H9 (cell line): ENCODE data around the gene SFMBT2. TPM values are rescaled to one million over a fixed set of nuclear protein-coding genes. Genes with fewer than 3 reads are reported as not detected.
A peak's percentile ranks its signal among the peaks of the same experiment; 100 is the strongest.

Experiments used
- DNase-seq: peaks from one replicate; pipeline ENCODE4 v3.0.0-alpha.2; 2017
- H2AFZ ChIP-seq: one replicate; pipeline ENCODE4 v1.6.1; 2013; ENCODE audit warnings: mild to moderate bottlenecking, low read length, control low read depth, moderate library complexity
- H2AK5ac ChIP-seq: 2 replicates; pipeline ENCODE4 v1.6.1; 2013; ENCODE audit warnings: low read length, control low read depth, mixed read lengths; ENCODE audit not compliant: insufficient read length
- H2BK120ac ChIP-seq: one replicate; pipeline ENCODE4 v1.6.1; 2013; ENCODE audit warnings: low read depth, mild to moderate bottlenecking, low read length, control low read depth, inconsistent platforms; ENCODE audit not compliant: poor library complexity, severe bottlenecking
- H2BK12ac ChIP-seq: 2 replicates; pipeline ENCODE4 v1.6.1; 2013; ENCODE audit warnings: low read length, control low read depth, mixed read lengths, low read depth; ENCODE audit not compliant: insufficient read length
- H2BK15ac ChIP-seq: 2 replicates; pipeline ENCODE4 v1.6.1; 2013; ENCODE audit warnings: low read depth, low read length, control low read depth
- H2BK20ac ChIP-seq: one replicate; pipeline ENCODE4 v1.6.1; 2013; ENCODE audit warnings: low read depth, mild to moderate bottlenecking, low read length, control low read depth, inconsistent platforms; ENCODE audit not compliant: poor library complexity, severe bottlenecking
- H2BK5ac ChIP-seq: 2 replicates; pipeline ENCODE4 v1.6.1; 2013; ENCODE audit warnings: low read length, control low read depth, mixed read lengths; ENCODE audit not compliant: insufficient read length
- H3K14ac ChIP-seq: 2 replicates; pipeline ENCODE4 v1.6.1; 2013; ENCODE audit warnings: low read length, control low read depth; ENCODE audit not compliant: insufficient read depth
- H3K18ac ChIP-seq: 2 replicates; pipeline ENCODE4 v1.6.1; 2013; ENCODE audit warnings: low read depth, mild to moderate bottlenecking, mixed read lengths, low read length, control low read depth; ENCODE audit not compliant: insufficient read length
- H3K23ac ChIP-seq: 2 replicates; pipeline ENCODE4 v1.6.1; 2013; ENCODE audit warnings: low read length, control low read depth, mixed read lengths, low read depth; ENCODE audit not compliant: insufficient read length
- H3K23me2 ChIP-seq: 2 replicates; pipeline ENCODE4 v1.6.1; 2013; ENCODE audit warnings: low read depth, mild to moderate bottlenecking, mixed read lengths, low read length, control low read depth; ENCODE audit not compliant: insufficient read length, poor library complexity, severe bottlenecking
- H3K27ac ChIP-seq: 2 replicates; pipeline ENCODE4 v1.5.1; 2013; ENCODE audit warnings: low read length, control low read depth, mixed read lengths, low read depth; ENCODE audit not compliant: insufficient read length
- H3K27me3 ChIP-seq: 2 replicates; pipeline ENCODE4 v1.6.1; 2013; ENCODE audit warnings: low read length, control low read depth, inconsistent platforms; ENCODE audit not compliant: insufficient read depth
- H3K4ac ChIP-seq: 2 replicates; pipeline ENCODE4 v1.6.1; 2013; ENCODE audit warnings: low read depth, mild to moderate bottlenecking, control low read depth, inconsistent platforms, low read length, moderate library complexity
- H3K4me1 ChIP-seq: 2 replicates; pipeline ENCODE4 v1.6.1; 2013; ENCODE audit warnings: low read length, control low read depth, inconsistent platforms; ENCODE audit not compliant: insufficient read depth
- H3K4me2 ChIP-seq: 2 replicates; pipeline ENCODE4 v1.6.1; 2013; ENCODE audit warnings: low read length, control low read depth, mixed read lengths; ENCODE audit not compliant: insufficient read length, insufficient read depth
- H3K56ac ChIP-seq: 2 replicates; pipeline ENCODE4 v1.6.1; 2013; ENCODE audit warnings: low read depth, mild to moderate bottlenecking, mixed read lengths, low read length, control low read depth; ENCODE audit not compliant: insufficient read length
- H3K79me1 ChIP-seq: 2 replicates; pipeline ENCODE4 v1.6.1; 2013; ENCODE audit warnings: low read depth, mild to moderate bottlenecking, moderate library complexity, low read length, control low read depth, inconsistent platforms; ENCODE audit not compliant: insufficient read depth, poor library complexity, severe bottlenecking
- H3K79me2 ChIP-seq: 2 replicates; pipeline ENCODE4 v1.6.1; 2013; ENCODE audit warnings: low read length, control low read depth, inconsistent platforms; ENCODE audit not compliant: insufficient read depth
- H3K9ac ChIP-seq: 2 replicates; pipeline ENCODE4 v1.6.1; 2013; ENCODE audit warnings: low read length, control low read depth, mixed read lengths; ENCODE audit not compliant: insufficient read length; ENCODE audit errors: extremely low read depth
- H3K9me3 ChIP-seq: one replicate; pipeline ENCODE4 v1.6.1; 2013; ENCODE audit warnings: low read depth, low read length, inconsistent platforms; ENCODE audit not compliant: control insufficient read depth
- H3T11ph ChIP-seq: one replicate; pipeline ENCODE4 v1.6.1; 2013; ENCODE audit warnings: mild to moderate bottlenecking, low read length, control low read depth, inconsistent platforms
- H4K20me1 ChIP-seq: one replicate; pipeline ENCODE4 v1.6.1; 2013; ENCODE audit not compliant: control insufficient read depth, insufficient read length, insufficient read depth
- H4K5ac ChIP-seq: 2 replicates; pipeline ENCODE4 v1.6.1; 2013; ENCODE audit warnings: low read depth, mild to moderate bottlenecking, mixed read lengths, low read length, control low read depth; ENCODE audit not compliant: insufficient read length
- H4K8ac ChIP-seq: replicated peaks from 2 replicates; pipeline ENCODE4 v1.6.1; 2013; ENCODE audit warnings: low read length, control low read depth, mixed read lengths, low read depth; ENCODE audit not compliant: insufficient read length
- H4K91ac ChIP-seq: 2 replicates; pipeline ENCODE4 v1.6.1; 2013; ENCODE audit warnings: low read depth, mild to moderate bottlenecking, moderate library complexity, mixed read lengths, low read length, control low read depth; ENCODE audit not compliant: insufficient read length
- H3K27ac Mint-ChIP-seq, 3 experiments: 2 replicates in 2 of 3; 3 replicates in 1 of 3; pipeline ENCODE4 v1.8.0; 2020 to 2021; ENCODE audit warnings: mixed read lengths in 3 of 3, mild to moderate bottlenecking in 1 of 3, moderate library complexity in 1 of 3
- H3K27me3 Mint-ChIP-seq: 2 replicates; pipeline ENCODE4 v1.8.0; 2021; ENCODE audit warnings: low read depth, mild to moderate bottlenecking, moderate library complexity, mixed read lengths
- H3K36me3 Mint-ChIP-seq, 3 experiments: 2 replicates in 2 of 3; 3 replicates in 1 of 3; pipeline ENCODE4 v1.8.0; 2020 to 2021; ENCODE audit warnings: low read depth in 3 of 3, mixed read lengths in 3 of 3; ENCODE audit not compliant: insufficient read depth in 1 of 3
- H3K4me1 Mint-ChIP-seq, 2 experiments: 2 replicates each; pipeline ENCODE4 v1.8.0; 2020; ENCODE audit warnings: mixed read lengths in 2 of 2
- H3K4me3 Mint-ChIP-seq, 2 experiments: 2 replicates in 1 of 2; 3 replicates in 1 of 2; pipeline ENCODE4 v1.8.0; 2020 to 2021; ENCODE audit warnings: mild to moderate bottlenecking in 2 of 2, mixed read lengths in 2 of 2, moderate library complexity in 1 of 2
- H3K9me3 Mint-ChIP-seq, 2 experiments: 2 replicates in 1 of 2; 3 replicates in 1 of 2; pipeline ENCODE4 v1.8.0; 2020; ENCODE audit warnings: mild to moderate bottlenecking in 2 of 2, mixed read lengths in 2 of 2, moderate library complexity in 1 of 2
- WGBS: extraction: QIAGEN DNeasy Blood & Tissue Kit; methylation state at CpG from one replicate; pipeline ENCODE4 v1.1.7; 2013; ENCODE audit warnings: missing lambda C conversion rate, low lambda C conversion rate, mixed read lengths; ENCODE audit not compliant: insufficient read length; ENCODE audit errors: extremely low coverage; 5-methylcytosine and 5-hydroxymethylcytosine counted together
- total RNA-seq: library from RNA; stranded (reverse); gene quantifications from 2 replicates; pipeline ENCODE4 v1.2.1, GENCODE V29; 2021
- TF ChIP-seq, protein P1 (sequence below): fragments of 200-600 bp; sonication (generic); conservative IDR thresholded peaks from 3 replicates; pipeline ENCODE4 v1.8.0; 2021; ENCODE audit warnings: antibody characterized with exemption, mild to moderate bottlenecking

Gene SFMBT2
- total RNA-seq, 1 experiment from 2014 or later, result 5.3 TPM

DNA sequence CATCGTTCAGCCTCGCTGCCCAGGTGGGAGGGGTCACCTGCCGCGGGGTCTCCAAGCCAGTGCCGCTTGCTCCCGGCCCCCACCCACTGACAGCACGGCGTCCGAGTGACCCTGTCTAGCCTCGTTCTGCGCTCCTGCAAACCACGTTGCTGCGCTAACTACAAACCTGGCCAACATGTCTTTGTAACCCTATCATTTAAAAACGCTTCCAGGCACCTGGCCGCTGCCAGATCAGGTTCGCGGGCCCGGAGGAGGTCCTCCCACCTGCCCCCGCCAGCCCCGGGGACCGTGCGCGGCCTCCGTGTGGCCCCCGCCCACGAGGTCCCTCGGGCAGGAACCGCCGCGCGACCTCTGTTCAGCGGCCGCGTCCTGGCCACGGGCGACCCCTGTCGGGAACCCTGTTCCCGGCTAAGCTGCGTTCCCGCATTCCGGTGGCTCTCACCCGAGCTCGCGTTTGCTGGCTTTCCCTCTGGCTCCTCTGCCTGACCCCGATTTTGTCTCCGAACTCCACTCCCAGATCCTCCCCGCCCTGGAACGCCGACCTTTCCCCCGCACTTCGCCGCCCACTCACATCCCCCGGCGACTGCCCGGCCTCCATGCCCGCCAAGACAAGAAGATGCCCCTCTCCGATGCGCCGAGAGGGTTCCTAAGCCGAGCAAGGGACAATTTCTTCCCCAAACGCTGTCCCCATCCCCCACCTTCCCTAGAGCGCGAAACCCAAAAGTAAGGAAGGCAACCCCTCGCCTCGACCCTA, 2.4 kb downstream of the SFMBT2 start:
- no peak overlapping the region for H3K9ac ChIP-seq
- peak overlapping the region; percentile 52; the same call in 1 of the 2 replicates for H3K14ac ChIP-seq
- no peak overlapping the region for H3K56ac ChIP-seq
- H3K4me2 ChIP-seq, result peak overlapping the region; percentile 74
- peaks cover 4% of the 10 kb centered on the region; the same call in 1 of the 2 replicates for H3K79me2 ChIP-seq
- no peak overlapping the region for H2BK15ac ChIP-seq
- H3K18ac ChIP-seq, result no peak overlapping the region
- peak overlapping the region; percentile 83 to 91 for H3K4me3 Mint-ChIP-seq
- H3K27ac Mint-ChIP-seq, result no peak overlapping the region
- no peaks in the 10 kb centered on the region; the same call in 1 of the 2 replicates for H3K4me1 ChIP-seq
- no peak overlapping the region for H2BK20ac ChIP-seq
- no peak overlapping the region for H2BK120ac ChIP-seq
- no peaks in the 10 kb centered on the region for H4K20me1 ChIP-seq
- H2AFZ ChIP-seq, result no peak overlapping the region
- no peak overlapping the region for H3K23ac ChIP-seq
- H3K9me3 Mint-ChIP-seq, result peaks cover 0 to 4% of the 10 kb centered on the region in 2 experiments; a peak in 2 of 5 replicates
- DNase-seq, result peak; percentile 55
- WGBS, result no CpG with 5 or more reads among the region's 65 CpGs
- peaks cover 81% of the 10 kb centered on the region for H3K27me3 Mint-ChIP-seq
- no peak overlapping the region for H4K5ac ChIP-seq
- H3K27ac ChIP-seq, result no peak overlapping the region
- H4K8ac ChIP-seq, result no peak overlapping the region
- no peaks in the 10 kb centered on the region for H3K79me1 ChIP-seq
- H3K4me1 Mint-ChIP-seq, result peaks cover 33 to 39% of the 10 kb centered on the region in 2 experiments
- H2BK5ac ChIP-seq, result no peak overlapping the region
- H4K91ac ChIP-seq, result no peak overlapping the region
- no peaks in the 10 kb centered on the region for H3K9me3 ChIP-seq
- TF ChIP-seq, protein P1, sequence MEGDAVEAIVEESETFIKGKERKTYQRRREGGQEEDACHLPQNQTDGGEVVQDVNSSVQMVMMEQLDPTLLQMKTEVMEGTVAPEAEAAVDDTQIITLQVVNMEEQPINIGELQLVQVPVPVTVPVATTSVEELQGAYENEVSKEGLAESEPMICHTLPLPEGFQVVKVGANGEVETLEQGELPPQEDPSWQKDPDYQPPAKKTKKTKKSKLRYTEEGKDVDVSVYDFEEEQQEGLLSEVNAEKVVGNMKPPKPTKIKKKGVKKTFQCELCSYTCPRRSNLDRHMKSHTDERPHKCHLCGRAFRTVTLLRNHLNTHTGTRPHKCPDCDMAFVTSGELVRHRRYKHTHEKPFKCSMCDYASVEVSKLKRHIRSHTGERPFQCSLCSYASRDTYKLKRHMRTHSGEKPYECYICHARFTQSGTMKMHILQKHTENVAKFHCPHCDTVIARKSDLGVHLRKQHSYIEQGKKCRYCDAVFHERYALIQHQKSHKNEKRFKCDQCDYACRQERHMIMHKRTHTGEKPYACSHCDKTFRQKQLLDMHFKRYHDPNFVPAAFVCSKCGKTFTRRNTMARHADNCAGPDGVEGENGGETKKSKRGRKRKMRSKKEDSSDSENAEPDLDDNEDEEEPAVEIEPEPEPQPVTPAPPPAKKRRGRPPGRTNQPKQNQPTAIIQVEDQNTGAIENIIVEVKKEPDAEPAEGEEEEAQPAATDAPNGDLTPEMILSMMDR, result peak; percentile 60
- H2BK12ac ChIP-seq, result no peak overlapping the region
- peaks cover 51% of the 10 kb centered on the region for H3K23me2 ChIP-seq
- H3K36me3 Mint-ChIP-seq, result no peaks in the 10 kb centered on the region
- H3T11ph ChIP-seq, result no peak overlapping the region
- no peak overlapping the region for H3K4ac ChIP-seq
- no peak overlapping the region for H2AK5ac ChIP-seq
- H3K27me3 ChIP-seq, result peaks cover 28% of the 10 kb centered on the region; the same call in 1 of the 2 replicates
